Measurements from ENCODE around the gene SRSF7. TPM values are rescaled to one million over a fixed set of nuclear protein-coding genes. Genes with fewer than 3 reads are reported as not detected.

Gene SRSF7
- total RNA-seq, 1 donor from 2014 or later, result 316 TPM

GRCh38 chr2:38706846-38707345 is 44.3 kb downstream of the SRSF7 start:
- intact Hi-C loops (cut with micrococcal nuclease), result no loop called here

GRCh38 chr2:38704664-38705063 is 46.5 kb downstream of the SRSF7 start:
- intact Hi-C loops (cut with micrococcal nuclease), result loop anchor here (5.0 kb wide), 1 partner anchor 37 kb away; the partner anchor contains the start of gene GALM

GRCh38 chr2:38703336-38703735 is 47.8 kb downstream of the SRSF7 start:
- intact Hi-C loops (cut with micrococcal nuclease), result loop anchor here (5.0 kb wide), 1 partner anchor 36 kb away; the partner anchor contains the start of gene GALM

GRCh38 chr2:38702413-38702812 is 48.7 kb downstream of the SRSF7 start:
- intact Hi-C loops (cut with micrococcal nuclease), result loop anchor here (5.0 kb wide), 1 partner anchor 35 kb away; the partner anchor contains the start of gene GALM

- intact Hi-C loops (cut with micrococcal nuclease), result loop anchor here (2.0 to 5.0 kb wide), 2 partner anchors 19 to 34 kb away; partner anchors contain the start of gene GALM
Observed at GRCh38 chr2:38701542-38701941, 49.6 kb downstream of the SRSF7 start.

GRCh38 chr2:38700881-38701458 is 50.2 kb downstream of the SRSF7 start:
- intact Hi-C loops (cut with micrococcal nuclease), result loop anchor here (2.0 to 5.0 kb wide), 2 partner anchors 18 to 34 kb away; partner anchors contain the start of gene GALM

- intact Hi-C loops (cut with micrococcal nuclease), result loop anchor here (2.0 to 5.0 kb wide), 2 partner anchors 17 to 33 kb away; partner anchors contain the start of gene GALM
Observed at GRCh38 chr2:38700113-38700785, 50.9 kb downstream of the SRSF7 start.

GRCh38 chr2:38698467-38699003 is 52.6 kb downstream of the SRSF7 start:
- intact Hi-C loops (cut with micrococcal nuclease), result no loop called here

- intact Hi-C loops (cut with micrococcal nuclease), result no loop called here
Observed at GRCh38 chr2:38697116-38697840, 53.9 kb downstream of the SRSF7 start.

Other genes starting within 250 kb of the SRSF7 start
- gene HNRNPLL, start 148.4 kb downstream of the SRSF7 start, total RNA-seq, result 70.5 and 80.6 TPM in 2 replicates
- 51.0 and 54.2 TPM in 2 replicates for gene GALM, start 85.2 kb downstream of the SRSF7 start, total RNA-seq
- gene GEMIN6, start 26.8 kb upstream of the SRSF7 start, total RNA-seq, result 18.9 and 19.2 TPM in 2 replicates
- gene DHX57, start 124.6 kb upstream of the SRSF7 start, total RNA-seq, result 17.0 and 19.6 TPM in 2 replicates
- 1.4 and 2.4 TPM in 2 replicates for gene MORN2, start 124.6 kb upstream of the SRSF7 start, total RNA-seq
- gene ARHGEF33, start 138.5 kb upstream of the SRSF7 start, total RNA-seq, result 0.32 TPM in 1 of 2 replicates, not detected in the other

Measured in T-helper 2 cell treated with Interferon-gamma antibody and Interleukin-4, amounts not matched to agents 100 ng/mL and 5 ng/mL, for 36 hours (primary cell).